Measurements from ENCODE around the gene OCEL1.

Gene OCEL1

GRCh38 chr19:17240062-17240752 lies 14.2 kb downstream of the OCEL1 start:
- peak; percentile 89 for DNase-seq (ENCODE audit: low spot score)

GRCh38 chr19:17240826-17241399 lies 14.9 kb downstream of the OCEL1 start:
- DNase-seq (ENCODE audit: low spot score), result no peak

- no peak for DNase-seq (ENCODE audit: low spot score)
These were observed 16.6 kb downstream of the OCEL1 start for GRCh38 chr19:17242431-17243208.

- peak; percentile 71 for DNase-seq (ENCODE audit: low spot score)
These were observed 17.3 kb downstream of the OCEL1 start for GRCh38 chr19:17243211-17243829.

GRCh38 chr19:17243830-17244617 lies 18.0 kb downstream of the OCEL1 start:
- peak; percentile 82 for DNase-seq (ENCODE audit: low spot score)

- DNase-seq (ENCODE audit: low spot score), result no peak
These were observed 18.9 kb downstream of the OCEL1 start for GRCh38 chr19:17244618-17245534.

GRCh38 chr19:17245535-17245984 lies 19.5 kb downstream of the OCEL1 start, which contains the start of gene NR2F6:
Gene NR2F6, minus strand, starts transcription at chr19:17245919. Its CDS starts 699 bp downstream, at chr19:17245220.
- DNase-seq (ENCODE audit: low spot score), result peak; percentile 93

GRCh38 chr19:17246681-17247425 lies 20.8 kb downstream of the OCEL1 start:
- peak; percentile 93 for DNase-seq (ENCODE audit: low spot score)

- DNase-seq (ENCODE audit: low spot score), result peak; percentile 86
These were observed 22.2 kb downstream of the OCEL1 start for GRCh38 chr19:17248011-17248776.

GRCh38 chr19:17249887-17250548 lies 24.0 kb downstream of the OCEL1 start:
- DNase-seq (ENCODE audit: low spot score), result no peak

GRCh38 chr19:17254636-17255035 lies 28.6 kb downstream of the OCEL1 start:
- DNase-seq (ENCODE audit: low spot score), result no peak

- DNase-seq (ENCODE audit: low spot score), result no peak
These were observed 29.2 kb downstream of the OCEL1 start for GRCh38 chr19:17255150-17255621.

GRCh38 chr19:17256130-17256529 lies 30.1 kb downstream of the OCEL1 start:
- no peak for DNase-seq (ENCODE audit: low spot score)

GRCh38 chr19:17259118-17259780 lies 33.2 kb downstream of the OCEL1 start:
- DNase-seq (ENCODE audit: low spot score), result no peak

GRCh38 chr19:17259934-17260333 lies 33.9 kb downstream of the OCEL1 start:
- DNase-seq (ENCODE audit: low spot score), result no peak

GRCh38 chr19:17260842-17261325 lies 34.9 kb downstream of the OCEL1 start:
- peak; percentile 98 for DNase-seq (ENCODE audit: low spot score)

- DNase-seq (ENCODE audit: low spot score), result no peak
These were observed 36.5 kb downstream of the OCEL1 start for GRCh38 chr19:17262557-17262956.
